Activated naive CD4-positive, alpha-beta T cell treated with Interleukin-2 at 50 U/mL for 16 hours (primary cell): ENCODE results near the gene CHIT1.
A peak's percentile ranks its signal among the peaks of the same experiment; 100 is the strongest.
"Not testable (repeated sequence)": the region's sequence is repeated elsewhere in the genome, so short reads cannot be mapped to it uniquely, and the experiment has no call there.

Experiments used
- DNase-seq: peaks from one replicate; pipeline ENCODE4 v3.0.0-alpha.2; 2020

The CHIT1 gene

DNA sequence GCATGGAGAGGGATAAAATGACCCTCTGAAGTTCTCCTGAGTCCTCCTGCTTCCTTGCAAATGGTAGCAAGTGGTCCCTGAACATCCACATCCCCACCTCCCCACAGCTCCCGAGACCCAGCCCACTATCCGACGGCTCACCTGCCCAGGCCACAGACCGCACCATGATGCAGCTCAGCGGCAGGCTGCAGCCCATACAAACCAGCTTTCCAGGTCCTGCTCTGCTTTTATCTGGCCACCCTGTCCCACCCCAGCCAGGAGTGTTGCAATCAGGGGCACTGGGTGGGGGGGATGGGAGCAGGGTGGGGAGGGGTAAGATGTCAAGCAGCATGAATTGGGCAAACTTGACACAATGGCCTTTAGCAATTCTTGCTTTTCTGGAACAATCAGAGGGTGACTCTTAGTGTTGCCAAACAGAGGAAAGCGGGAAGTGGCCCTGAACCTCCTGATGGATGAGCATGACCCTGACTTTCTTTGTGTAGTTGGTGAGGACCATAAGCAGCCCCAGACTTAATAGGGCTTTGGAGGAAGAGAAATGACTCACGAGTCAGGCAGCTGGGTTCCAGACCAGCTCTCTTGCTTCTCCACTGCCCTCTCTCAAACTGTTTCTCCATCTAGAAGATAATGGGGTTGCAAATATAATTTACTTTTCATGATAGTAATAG, at the start of gene CHIT1:
TSS of gene CHIT1 (minus strand) at position 203 of the 665 bp plus-strand sequence. CDS start at position 166, 37 bp downstream.
- no peak for DNase-seq

DNA sequence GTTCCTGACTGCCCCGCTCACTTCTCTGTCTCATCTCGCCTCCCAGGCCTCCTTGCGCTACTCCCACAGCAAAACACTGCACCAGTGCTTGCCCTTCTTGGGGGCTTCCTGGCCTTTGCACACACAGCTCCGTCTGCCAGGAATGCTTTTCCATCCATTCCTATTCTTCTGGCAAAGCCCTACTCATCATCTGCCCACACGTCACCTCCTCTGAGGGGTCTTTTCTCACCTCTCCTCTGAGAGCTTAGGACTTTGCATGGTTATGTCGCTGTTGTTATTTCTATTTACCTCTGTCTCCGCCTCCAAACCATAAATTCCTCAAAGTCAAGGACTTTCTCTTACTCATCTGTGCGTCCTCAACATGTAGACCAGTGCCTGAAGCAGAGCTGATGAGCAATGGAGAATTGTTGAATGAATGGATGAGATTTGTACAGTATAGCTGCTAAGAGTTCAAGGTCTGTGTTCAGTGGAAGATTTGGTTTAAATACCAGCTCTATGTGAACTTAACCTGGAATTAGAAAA, 49.5 kb upstream of the CHIT1 start:
- DNase-seq = no peak

DNA sequence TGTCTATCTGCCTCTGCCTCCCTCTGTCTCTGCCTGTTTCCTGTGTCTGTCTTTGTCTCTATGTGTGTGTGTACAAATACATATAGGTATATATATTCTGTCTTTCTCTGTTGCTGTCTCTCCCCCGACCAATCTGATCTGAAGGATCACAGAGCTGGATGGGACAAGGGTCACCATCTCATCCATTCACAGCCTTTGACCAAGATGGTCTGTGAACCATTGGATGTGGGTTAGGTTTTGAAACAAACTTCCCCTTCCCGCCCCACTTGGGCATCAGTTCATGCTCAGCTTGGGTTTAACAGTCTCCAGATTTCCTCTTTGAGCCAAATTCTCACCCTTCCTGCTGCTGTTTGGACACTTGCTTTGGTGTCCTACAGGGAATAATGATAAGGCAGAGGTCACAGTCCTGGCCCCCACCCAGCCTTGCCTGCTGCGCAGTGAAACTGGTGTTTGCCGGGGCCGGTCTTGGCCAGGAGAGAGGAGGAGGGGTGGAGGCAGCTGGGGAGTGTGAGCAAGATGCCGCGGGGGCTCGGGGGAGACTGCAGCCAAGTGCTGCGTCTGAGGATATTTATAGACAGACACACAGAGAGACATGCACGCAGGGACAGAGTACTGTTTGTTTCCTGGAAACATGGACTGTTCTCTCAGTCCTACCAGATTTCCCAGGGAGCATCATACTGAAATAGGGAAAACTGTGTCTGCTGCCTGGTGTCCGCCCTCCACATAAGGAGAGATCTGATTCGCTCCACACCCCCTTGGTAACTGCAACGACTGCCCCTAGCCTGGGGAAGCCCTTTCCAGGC, 48.8 kb upstream of the CHIT1 start:
- no peak for DNase-seq

DNA sequence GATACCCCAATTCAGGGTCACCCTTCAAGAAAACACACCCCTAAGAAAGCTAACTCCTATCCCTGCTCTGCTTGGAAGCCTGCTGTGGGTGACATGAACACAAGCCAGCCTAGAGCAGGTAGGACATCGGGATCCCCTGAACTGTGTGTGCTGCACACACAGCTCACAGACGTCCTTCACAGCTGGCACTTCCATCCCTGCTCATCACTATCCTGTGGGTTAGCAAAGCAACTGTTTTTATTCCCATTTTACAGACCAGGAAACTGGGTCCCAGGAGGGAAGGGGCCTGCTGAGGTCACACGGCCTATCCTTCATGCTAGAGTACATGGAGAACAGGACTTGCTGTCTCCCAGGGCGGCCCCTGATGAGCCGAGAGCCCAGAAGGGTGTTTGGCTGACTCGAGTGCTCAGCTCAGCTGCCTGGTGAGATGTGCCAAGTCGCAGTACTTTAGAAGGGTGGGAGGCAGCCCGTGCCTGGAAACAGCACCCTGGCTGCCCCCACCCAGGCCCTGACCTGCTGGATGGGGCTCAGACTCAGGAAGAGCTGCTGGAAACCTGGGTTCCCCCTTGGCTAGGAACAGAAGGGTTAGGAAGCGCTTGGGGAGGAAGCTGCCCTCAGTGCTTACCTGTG, 47.6 kb upstream of the CHIT1 start:
- no peak for DNase-seq

DNA sequence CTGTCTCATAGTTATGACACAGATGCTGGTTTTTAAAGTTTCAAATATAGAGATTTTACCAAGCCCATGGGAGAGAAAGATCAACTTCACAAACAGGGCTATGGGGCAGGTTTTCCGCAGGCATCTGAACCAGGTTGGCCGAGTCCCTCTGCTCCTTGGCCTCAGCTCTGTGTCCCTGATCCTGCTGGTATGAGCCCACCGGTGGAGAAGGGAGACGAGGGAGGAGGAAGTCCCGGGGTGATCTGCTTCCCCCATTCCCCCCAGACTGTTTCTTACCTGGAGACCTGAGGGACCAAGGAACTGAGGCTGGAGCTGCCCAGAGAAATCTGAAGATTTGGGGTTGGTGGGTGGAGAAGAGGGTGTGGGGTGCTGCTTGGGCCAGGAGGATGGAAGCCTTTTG, 46.9 kb upstream of the CHIT1 start:
- no peak for DNase-seq

DNA sequence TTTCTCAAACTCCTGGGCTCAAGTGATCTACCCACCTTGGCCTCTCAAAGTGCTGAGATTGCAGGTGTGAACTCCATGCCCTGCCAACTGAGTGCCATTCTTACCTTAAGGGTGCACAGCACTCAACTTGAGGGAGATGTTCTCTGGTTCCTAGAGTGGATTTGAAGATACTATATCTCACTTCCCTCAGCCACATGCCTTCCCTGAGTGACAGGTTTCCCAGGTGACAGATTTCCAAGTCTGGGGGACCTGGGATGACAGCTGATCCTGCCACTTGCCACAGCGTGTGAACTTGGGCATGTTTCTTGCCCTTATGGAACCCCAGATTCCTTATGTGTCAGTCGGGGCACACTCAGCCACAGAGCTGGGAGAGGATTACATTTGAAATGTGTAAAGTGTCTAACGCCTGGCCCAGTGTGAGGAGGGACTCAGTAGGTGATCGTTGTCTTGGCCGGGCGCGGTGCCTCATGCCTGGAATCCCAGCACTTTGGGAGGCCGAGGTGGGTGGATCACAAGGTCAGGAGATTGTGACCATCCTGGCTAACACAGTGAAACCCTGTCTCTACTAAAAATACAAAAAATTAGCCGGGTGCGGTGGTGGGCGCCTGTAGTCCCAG, 46.3 kb upstream of the CHIT1 start:
- no peak for DNase-seq

DNA sequence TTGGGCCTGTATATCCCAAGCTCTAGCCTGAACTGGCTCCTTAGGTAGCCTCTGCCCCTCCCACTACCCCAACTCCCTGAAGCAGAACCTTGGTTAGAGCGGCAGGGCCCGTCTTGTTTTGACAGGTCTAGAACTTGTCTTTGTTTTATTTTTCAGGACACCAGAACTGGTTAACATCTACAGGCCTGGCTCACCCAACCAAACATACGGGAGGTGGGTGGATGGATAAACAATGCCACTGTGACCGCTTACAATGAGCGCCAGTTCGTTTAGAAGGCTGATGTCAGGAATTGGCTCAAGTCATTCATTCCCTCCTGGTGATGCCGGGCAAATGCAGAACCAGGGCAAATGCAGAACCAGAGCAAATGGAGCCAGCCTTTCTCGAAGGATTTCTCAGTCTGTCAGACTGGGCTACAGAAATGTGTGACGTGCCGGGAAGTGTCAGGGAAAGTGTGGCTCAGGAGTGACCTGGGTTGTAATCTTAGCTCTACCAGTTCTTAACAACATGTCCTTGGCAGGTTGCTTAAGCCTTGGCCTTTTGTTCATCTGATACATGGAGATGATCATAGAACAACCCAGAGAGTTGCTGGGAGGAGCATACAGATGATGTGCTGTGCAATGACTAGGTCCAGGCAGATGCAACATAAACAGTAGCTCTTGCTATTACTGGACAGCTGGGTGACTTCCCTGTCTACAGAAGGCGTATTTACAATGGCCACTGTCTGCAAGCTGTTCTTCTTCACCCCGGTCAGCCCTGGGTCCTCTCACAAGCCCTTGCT, 45.3 kb upstream of the CHIT1 start:
- DNase-seq = no peak

DNA sequence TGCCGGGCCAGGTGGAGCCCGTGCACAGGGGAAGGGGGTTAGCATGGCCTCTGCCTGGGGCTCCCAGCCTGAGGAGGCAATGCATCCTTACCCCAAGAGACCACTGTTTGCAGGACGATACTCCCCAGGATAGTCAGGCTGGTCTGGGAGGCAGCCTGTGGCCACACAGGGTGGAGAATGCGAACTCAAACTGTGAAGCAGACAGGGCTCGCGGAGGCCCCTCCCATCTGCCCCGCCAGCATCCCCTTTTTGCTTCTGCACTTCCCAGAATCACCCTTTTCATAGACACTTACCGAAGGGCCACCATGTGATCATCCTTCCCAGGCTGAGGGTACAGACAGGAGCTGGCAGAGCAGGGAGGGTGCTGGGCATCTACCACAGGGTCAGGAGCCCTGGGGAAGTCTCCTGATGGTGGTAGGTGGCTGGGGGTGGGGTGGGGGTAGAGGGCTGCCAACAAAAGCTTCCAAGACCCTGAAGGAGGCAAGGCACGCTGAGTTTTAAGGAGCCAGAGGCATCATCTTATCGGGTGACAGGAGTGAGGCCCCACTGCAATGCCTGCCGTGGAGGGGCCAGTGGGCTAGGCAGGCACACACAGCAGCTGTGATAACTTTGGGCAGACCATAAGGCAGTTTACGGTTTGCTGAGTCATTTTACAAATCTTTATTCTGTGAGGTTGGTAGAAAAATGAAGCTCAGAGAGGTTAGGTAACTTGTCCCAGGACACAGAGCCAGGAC, 44.6 kb upstream of the CHIT1 start:
- no peak for DNase-seq

DNA sequence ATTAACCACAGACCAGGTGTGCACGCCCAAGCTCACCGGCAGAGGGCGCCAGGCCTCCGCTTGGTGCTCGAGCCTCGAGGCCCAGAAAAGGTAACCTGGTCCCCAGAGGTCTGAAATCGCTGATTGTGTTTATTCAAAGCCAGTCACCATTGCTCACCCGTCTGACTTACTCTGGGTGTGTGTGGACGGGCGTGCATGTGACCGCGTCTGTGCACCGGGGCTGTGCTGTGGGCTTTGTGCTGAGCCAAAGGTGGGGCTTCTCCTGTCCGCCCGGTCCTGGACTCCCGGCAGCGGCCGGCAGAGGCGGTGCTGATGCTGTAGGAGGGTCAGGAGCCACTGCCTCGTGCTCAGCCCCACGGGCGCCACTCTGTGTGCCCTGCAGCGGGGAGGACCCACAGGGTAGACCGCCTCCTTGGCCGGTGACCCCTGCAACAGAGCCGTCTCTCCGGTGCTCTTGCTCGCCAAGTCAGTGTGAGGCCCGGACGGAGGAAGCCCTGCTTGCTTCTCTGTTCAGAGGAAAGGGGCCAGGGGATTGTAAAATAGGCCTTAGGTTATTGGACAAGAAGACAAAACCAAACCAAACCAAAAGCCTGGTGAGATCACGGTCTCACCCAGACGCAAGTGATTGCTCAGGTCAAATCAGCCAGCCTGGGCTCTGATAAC, 43.9 kb upstream of the CHIT1 start:
- DNase-seq = peak; percentile 93

DNA sequence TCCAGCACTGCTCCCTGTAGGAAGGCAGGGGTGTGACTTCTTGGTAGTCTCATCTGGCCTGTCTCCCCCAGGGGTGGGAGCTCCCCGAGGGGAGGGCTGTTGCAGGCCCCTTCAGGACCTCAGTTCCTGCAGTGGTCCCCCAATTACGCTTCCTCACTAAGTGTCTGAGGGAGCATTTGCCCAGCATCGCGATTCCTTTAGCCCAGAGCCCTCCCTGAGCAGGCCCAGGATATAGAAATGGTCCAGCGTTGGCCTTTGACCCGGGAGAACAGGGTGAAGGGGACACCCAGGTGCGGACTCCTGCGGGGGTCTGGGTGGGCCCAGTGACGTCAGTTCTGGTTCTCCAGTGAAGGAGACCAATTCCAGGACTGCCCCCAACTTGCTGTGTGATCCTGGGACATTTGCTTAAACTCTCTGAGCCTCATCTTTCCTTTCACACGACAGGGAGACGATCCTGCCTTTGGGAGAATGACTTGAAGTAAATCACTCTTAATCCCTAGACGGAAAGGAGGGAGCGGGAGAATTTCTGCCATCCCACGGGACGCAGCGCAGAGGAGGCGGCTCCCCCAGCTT, 43.2 kb upstream of the CHIT1 start:
- no peak for DNase-seq

DNA sequence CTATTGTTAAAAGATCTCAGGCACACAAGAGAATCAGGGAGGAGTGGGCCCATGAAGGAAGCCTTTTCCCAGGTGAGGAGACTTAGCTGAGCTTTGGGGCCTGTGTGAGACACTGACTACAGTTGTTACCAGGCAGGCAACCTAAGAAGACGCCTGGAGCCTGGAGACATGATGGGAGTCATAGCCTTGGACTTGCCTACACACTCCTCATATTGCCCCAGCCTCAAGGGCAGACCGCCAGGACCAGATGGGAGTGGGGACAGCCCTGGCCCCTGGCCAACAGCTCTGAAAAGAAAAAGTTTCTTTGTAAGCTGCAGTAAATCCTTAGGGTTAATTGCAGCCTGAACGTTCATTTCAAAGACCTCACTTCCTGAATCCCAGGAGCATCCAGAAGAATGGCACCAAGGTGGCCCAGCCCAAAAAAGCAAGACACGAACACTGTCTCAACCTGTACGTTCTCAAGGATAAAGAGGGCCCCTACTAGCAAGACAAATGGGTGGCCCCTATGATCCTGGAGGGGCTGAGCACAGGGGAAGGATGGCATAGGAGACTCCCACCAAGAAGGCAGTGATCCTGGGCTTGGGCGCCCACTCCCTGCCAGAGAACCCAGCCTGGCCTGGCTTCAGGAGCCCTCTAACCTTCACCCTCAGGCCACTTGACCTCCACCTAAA, 42.6 kb upstream of the CHIT1 start:
- no peak for DNase-seq

DNA sequence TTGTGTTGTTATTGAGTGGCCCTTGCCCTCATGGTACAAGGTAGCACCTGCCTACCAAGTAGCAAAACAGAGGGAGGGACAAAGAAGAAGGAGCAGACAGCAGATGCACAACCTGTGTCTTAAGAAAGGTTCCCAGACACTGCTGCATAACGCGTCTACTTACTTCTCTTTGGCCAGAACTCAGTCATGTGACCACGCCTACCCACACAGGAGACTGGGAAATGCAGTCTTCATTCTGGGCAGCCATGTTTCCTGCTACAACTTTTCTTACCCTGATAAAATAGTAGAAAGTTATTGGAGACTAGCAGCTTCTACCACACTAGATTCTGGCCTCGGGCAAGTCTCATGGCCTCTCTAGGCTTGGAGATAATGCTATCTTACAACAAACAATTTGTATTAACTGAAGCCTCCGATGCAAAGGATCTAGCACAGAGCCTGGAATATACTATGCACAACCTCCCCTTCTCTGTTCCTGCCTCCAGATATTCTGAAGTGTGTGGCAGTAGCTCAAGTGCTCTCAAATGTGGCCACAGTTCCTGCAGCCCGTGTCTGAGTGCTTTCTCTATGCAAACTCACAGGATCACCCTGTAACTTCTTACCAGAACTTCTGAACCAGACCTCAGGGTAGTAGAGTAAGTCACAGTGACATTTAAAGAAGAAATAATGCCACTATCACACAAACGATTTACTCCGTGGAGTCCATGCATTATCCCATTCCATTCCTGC, 41.7 kb upstream of the CHIT1 start:
- DNase-seq = peak; percentile 74

DNA sequence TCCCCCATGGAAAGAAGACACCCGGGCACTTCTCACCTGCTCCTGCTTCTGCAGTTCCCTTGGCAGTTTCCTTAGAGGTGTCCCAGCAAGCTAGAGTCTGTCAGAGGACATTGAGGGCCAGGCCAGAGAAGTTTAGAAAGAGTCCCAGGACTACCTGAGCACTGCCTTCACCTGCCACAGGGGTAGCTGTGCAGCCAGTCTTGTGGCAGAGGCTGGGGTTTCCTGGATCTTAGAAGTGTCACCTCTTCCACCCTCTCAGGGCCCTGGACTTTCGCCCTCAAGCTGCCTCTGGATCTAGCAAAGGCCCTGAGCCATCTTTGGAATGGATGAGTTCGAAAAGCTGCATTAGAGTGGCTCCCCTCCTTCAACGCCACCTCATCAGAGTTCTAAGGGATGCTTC, 41.0 kb upstream of the CHIT1 start:
- no peak for DNase-seq

DNA sequence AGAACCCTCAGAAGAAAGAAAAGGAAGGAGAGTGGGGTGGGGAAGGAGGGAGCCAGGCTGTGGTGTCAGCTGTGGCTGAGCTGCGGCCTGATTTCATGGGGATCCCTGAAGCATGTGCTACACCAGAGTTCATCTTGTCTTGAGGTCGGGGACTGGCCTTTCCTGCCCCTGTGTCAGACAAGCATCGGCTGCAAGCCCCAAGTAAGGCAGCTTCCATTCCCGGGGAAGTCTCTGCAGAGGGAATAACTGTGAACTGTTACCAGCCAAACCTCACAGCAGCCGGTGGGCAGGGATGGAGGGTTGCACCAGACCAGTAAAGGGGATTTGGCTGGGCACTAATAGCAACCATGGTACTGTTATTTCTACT, 40.2 kb upstream of the CHIT1 start:
- DNase-seq = no peak

DNA sequence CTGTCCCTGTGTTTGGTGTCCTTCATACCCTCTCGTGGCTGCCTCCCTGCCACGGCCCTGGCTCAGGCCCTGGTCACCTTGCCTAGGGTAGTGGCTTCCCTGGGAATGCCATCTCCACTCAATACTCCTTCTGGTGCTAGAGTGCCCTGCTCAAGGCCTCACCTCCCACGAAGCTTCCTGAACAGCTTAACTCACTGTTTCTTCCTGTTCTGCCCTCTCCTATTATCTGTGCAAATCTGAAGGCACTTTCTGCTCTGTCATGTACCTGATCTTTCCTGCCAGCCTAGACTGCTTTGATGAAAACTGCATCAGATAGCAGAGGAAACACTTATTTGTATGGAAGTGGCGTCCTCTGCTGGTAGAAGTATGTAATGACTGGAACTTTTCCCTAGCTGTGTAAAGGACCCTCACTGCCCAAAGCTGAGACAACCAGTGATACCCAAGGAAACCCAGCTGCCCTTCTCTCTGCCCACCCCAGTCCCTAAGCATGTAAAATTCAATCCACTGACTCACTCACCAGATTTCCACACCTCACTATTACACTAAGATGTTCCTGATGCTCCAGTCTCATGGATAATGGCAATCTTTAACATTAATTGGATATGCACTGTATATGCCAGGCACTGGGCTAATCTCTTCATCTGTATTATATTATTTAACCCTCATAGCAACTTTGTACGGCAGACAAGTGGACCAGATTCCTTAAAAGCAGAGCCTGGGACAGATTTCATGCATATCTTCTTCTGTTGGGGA, 39.6 kb upstream of the CHIT1 start:
- no peak for DNase-seq

DNA sequence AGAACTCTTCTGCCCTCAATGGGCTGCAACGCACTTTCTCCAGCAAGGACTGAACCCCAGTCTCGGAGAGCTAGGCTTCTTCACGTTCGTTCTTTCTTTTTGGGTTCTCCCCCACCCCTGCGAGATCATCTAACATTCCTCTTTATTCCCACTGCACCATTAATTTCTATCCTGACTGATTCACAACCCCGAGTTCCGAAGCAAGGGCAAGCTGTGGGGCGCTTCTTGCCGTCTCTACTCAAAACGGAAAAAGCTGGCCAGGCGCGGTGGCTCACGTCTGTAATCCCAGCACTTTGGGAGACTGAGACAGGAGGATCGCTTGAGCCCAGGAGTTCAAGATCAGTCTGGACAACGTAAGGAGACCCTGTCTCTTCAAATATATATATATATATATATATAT, 38.4 kb upstream of the CHIT1 start:
- DNase-seq = no peak

DNA sequence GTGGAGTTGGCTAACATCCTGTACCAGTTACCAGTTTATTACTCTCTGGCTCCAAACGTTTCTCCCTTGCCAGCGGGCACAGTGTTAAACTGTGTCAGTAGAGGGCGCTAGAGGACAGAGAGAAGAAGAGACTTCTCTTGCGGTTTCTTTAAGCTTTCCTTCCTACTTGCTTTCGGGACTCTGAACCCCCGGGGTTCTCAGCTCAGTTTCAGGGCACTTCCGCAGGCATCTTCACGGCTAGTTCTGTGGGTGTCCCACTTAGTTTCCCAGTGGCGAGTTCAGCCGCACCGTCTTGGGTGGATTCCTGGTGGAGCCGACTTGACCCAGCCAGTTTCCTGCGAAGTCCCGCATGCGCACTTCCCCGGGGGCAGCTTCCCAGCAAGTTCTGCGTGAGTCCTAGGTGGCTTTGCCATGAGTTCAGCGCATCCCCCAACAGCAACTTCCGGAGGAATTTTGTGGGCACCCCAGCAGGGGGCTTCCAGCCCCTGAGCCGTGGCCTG, 37.9 kb upstream of the CHIT1 start:
- peak; percentile 81 for DNase-seq

DNA sequence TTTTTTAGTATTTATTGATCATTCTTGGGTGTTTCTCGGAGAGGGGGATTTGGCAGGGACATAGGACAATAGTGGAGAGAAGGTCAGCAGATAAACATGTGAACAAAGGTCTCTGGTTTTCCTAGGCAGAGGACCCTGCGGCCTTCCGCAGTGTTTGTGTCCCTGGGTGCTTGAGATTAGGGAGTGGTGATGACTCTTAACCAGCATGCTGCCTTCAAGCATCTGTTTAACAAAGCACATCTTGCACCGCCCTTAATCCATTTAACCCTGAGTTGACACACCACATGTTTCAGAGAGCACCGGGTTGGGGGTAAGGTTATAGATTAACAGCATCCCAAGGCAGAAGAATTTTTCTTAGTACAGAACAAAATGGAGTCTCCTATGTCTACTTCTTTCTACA, 36.7 kb upstream of the CHIT1 start:
- DNase-seq = not testable (repeated sequence)

DNA sequence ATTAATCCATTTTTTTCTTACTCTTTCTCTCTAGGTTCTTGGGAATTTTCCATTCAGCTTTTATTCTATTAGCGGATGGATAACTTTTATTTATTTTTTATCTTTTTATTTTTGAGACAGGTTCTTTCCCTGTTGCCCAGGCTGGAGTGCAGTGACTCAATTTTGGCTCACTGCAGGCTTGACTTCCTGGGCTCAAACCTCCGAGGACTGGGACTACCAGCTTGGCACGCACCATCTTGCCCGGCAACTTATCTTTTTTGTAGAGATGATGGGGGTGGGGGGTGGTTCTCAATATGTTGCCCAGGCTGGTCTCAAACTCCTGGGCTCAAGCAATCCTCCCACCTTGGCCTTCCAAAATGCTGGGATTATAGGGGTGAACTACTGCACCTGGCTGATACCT, 36.1 kb upstream of the CHIT1 start:
- DNase-seq = no peak
